Mesodermal cell (in vitro differentiated cells): ENCODE results near the gene NXNL2.

Experiments
- H3K27ac ChIP-seq: 2 replicates; pipeline ENCODE4 v1.7.0; 2013; ENCODE audit warnings: mild to moderate bottlenecking, low read depth, low read length, moderate library complexity; ENCODE audit not compliant: severe bottlenecking
- H3K36me3 ChIP-seq: 2 replicates; pipeline ENCODE4 v1.7.1; 2013; ENCODE audit warnings: mild to moderate bottlenecking, low read length, moderate library complexity; ENCODE audit not compliant: control insufficient read depth, insufficient read depth
- H3K4me1 ChIP-seq: one replicate; pipeline ENCODE4 v1.7.1; 2013; ENCODE audit warnings: mild to moderate bottlenecking, low read length; ENCODE audit not compliant: insufficient read depth, control insufficient read depth, poor library complexity, severe bottlenecking
- H3K4me3 ChIP-seq: 2 replicates; pipeline ENCODE4 v1.7.0; 2013; ENCODE audit warnings: low read length, control low read depth, mild to moderate bottlenecking; ENCODE audit not compliant: insufficient read depth, poor library complexity, severe bottlenecking; ENCODE audit errors: extremely low read depth
- H3K9me3 ChIP-seq: 2 replicates; pipeline ENCODE4 v1.7.1; 2013; ENCODE audit warnings: mild to moderate bottlenecking, low read length, moderate library complexity; ENCODE audit not compliant: control insufficient read depth
- WGBS, 2 experiments: methylation state at CpG; one replicate each; pipeline ENCODE4 v1.1.5; 2013; ENCODE audit warnings: missing lambda C conversion rate in 2 of 2; ENCODE audit not compliant: insufficient coverage in 2 of 2; 5-methylcytosine and 5-hydroxymethylcytosine counted together

The NXNL2 gene

GRCh38 chr9:88533951-88534455, 975 bp upstream of the NXNL2 start:
- H3K27ac ChIP-seq = peak overlapping the region; percentile 23
- no peaks in the 10 kb centered on the region for H3K36me3 ChIP-seq
- H3K4me1 ChIP-seq = peaks cover 29% of the 10 kb centered on the region
- WGBS, 2 experiments = 3 to 4% methylated on average over 19 to 26 of the region's 41 CpGs
- H3K4me3 ChIP-seq = peak overlapping the region; percentile 47
- no peaks in the 10 kb centered on the region for H3K9me3 ChIP-seq

DNA sequence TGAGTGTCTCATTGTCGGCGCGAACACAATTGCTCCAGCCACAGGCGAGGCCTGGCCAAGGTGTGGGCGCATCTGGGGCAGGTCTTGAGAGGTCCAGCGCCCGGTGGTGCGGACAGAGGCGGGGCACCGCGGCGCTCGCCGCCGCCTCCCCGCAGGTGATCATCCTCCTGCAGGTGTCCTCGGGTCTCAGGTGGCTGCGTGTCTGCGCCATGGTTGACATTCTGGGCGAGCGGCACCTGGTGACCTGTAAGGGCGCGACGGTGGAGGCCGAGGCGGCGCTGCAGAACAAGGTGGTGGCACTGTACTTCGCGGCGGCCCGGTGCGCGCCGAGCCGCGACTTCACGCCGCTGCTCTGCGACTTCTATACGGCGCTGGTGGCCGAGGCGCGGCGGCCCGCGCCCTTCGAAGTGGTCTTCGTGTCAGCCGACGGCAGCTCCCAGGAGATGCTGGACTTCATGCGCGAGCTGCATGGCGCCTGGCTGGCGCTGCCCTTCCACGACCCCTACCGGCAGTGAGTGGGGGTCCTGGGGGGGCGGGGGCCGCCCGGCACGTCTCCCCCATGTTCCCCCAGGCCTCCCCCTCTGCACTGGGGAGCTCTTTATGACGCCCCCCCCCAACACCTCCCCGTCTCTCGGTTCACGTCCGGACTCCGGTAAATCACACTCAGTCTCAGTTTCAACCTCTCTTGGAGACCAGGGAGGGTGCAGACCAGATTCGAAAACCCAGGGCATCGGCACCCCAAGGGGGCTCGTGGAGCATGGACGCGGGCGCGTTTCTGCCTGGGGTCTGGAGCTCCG, 446 bp downstream of the NXNL2 start:
- Histone ChIP-seq H3K4me3 (peak overlapping the region; percentile 47), H3K4me1 (peaks cover 15% of the 10 kb centered on the region), H3K27ac (no peak overlapping the region), H3K36me3 (no peaks in the 10 kb centered on the region), H3K9me3 (no peaks in the 10 kb centered on the region)
- WGBS, 2 experiments = 14 to 20% methylated on average over 68 of the region's 75 CpGs

- H3K4me1 ChIP-seq = peaks cover 10% of the 10 kb centered on the region
Measured at GRCh38 chr9:88536023-88536324, 996 bp downstream of the NXNL2 start.

GRCh38 chr9:88536951-88537760, 2.2 kb downstream of the NXNL2 start:
- 88% methylated on average over 13 to 14 of the region's 15 CpGs for WGBS, 2 experiments
- Histone ChIP-seq H3K27ac (no peak overlapping the region), H3K9me3 (no peaks in the 10 kb centered on the region), H3K36me3 (no peaks in the 10 kb centered on the region), H3K4me3 (no peak overlapping the region), H3K4me1 (peaks cover 1% of the 10 kb centered on the region)

More at GRCh38 chr9:88536023-88536324, 996 bp downstream of the NXNL2 start:
- Histone ChIP-seq H3K36me3 (no peaks in the 10 kb centered on the region), H3K27ac (no peak overlapping the region), H3K4me3 (no peak overlapping the region), H3K9me3 (no peaks in the 10 kb centered on the region)
- WGBS, 2 experiments = 92 to 97% methylated on average over 7 to 12 of the region's 18 CpGs

- H3K4me3 ChIP-seq = no peak overlapping the region
- no peak overlapping the region for H3K27ac ChIP-seq
- WGBS, 2 experiments = no CpG with 5 or more reads among the region's 1 CpG
- H3K9me3 ChIP-seq = no peaks in the 10 kb centered on the region
- no peaks in the 10 kb centered on the region for H3K36me3 ChIP-seq
- H3K4me1 ChIP-seq = no peaks in the 10 kb centered on the region
Measured at GRCh38 chr9:88537761-88538091, 2.7 kb downstream of the NXNL2 start.

- Histone ChIP-seq H3K4me3 (no peak overlapping the region), H3K36me3 (no peaks in the 10 kb centered on the region), H3K4me1 (no peaks in the 10 kb centered on the region), H3K27ac (no peak overlapping the region), H3K9me3 (no peaks in the 10 kb centered on the region)
- WGBS, 2 experiments = 86 to 92% methylated on average over 7 to 9 of the region's 10 CpGs
Measured at GRCh38 chr9:88538311-88539085, 3.5 kb downstream of the NXNL2 start.

DNA sequence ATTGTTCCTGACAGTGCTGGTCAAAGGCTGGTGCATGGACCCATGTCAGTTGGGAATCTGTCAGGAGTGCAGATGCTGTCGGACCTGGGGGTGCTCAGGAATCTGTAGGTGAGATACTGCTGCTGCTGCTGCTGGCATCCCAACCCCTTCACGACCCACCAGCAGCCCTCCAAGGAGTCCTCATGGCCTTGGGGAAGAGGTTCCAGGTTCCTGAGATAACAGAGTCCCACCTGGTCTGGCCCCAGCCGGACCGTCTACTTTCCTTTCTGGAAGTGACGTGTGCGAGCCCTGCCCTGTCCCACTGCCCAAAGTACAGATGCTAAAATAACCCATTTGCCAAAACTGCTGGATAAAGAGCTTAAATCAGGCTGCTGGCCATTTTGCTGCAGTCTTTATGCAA, 4.3 kb downstream of the NXNL2 start:
- H3K27ac ChIP-seq = no peak overlapping the region
- H3K36me3 ChIP-seq = no peaks in the 10 kb centered on the region
- WGBS, 2 experiments = 81 to 89% methylated on average over 2 to 6 of the region's 6 CpGs
- no peaks in the 10 kb centered on the region for H3K4me1 ChIP-seq
- H3K4me3 ChIP-seq = no peak overlapping the region
- H3K9me3 ChIP-seq = no peaks in the 10 kb centered on the region

- no peak overlapping the region for H3K27ac ChIP-seq
Measured at GRCh38 chr9:88540251-88540763, 5.3 kb downstream of the NXNL2 start.

DNA sequence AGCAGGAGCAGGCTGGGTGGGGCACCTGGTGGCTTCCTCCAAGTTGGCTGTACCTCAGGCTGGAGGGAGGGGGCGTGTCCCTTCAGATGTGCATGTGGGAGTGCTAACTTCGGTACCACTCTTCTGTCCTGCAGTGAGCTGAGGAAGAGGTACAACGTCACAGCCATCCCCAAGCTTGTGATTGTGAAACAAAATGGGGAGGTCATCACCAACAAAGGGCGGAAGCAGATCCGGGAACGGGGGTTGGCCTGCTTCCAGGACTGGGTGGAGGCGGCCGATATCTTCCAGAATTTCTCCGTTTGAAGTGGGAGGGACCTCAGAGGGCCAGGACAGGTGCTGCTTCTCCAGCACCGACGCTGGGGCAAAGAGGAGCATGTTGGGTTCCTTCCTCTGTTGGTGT, 9.3 kb downstream of the NXNL2 start:
- Histone ChIP-seq H3K27ac (no peak overlapping the region), H3K4me3 (no peak overlapping the region), H3K4me1 (no peaks in the 10 kb centered on the region), H3K36me3 (no peaks in the 10 kb centered on the region), H3K9me3 (peaks cover 5% of the 10 kb centered on the region)
- 84 to 86% methylated on average over 5 to 9 of the region's 11 CpGs for WGBS, 2 experiments

More at GRCh38 chr9:88540251-88540763, 5.3 kb downstream of the NXNL2 start:
- Histone ChIP-seq H3K4me3 (no peak overlapping the region), H3K36me3 (no peaks in the 10 kb centered on the region), H3K9me3 (no peaks in the 10 kb centered on the region), H3K4me1 (no peaks in the 10 kb centered on the region)
- WGBS, 2 experiments = 95% methylated on average over 6 to 10 of the region's 10 CpGs

DNA sequence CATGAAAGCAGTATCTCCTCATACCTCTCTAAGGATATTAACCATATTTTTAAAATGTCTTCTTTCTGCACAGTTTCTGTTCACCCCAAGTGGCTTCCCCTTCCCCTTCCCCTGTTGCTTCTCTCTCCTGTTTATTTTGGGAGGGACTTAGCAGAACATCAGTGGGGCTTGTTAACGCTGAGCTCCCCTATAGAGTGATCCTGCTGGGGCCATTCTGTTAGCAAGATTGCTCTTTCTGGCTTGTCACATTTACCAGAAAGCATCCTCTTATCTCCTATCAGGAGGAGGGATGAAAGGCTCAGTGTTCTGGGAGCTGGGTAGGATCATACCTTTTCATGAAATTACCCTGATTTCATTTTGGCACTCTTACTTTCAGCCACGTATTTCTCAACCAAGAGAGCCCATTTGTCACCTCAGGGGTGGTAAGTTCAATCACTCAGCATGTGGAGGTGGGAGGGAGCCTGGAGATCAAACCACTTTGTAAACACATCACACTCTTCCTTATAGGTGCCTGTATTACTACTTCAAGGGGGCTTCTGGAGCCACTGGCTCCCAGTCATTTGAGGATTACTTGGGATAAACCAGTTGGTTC, 16.7 kb downstream of the NXNL2 start:
- H3K27ac ChIP-seq = no peak overlapping the region

More for the DNA sequence above, 16.7 kb downstream of the NXNL2 start:
- Histone ChIP-seq H3K9me3 (peaks cover 9% of the 10 kb centered on the region), H3K4me3 (no peak overlapping the region), H3K36me3 (no peaks in the 10 kb centered on the region), H3K4me1 (no peaks in the 10 kb centered on the region)
- WGBS, 2 experiments = 0% methylated on average over 1 of the region's 2 CpGs
